Endothelial cell of umbilical vein (primary cell): Measurements from ENCODE around the gene HSH2D. TPM values are rescaled to one million over a fixed set of nuclear protein-coding genes. Genes with fewer than 3 reads are reported as not detected.

Source experiments
- BruUV-seq: library from RNA; stranded (reverse); fragments of 400-500 nt; replicated peaks from 2 replicates; lab custom pipeline; 2021; lab: Mats Ljungman, UMichigan
- CTCF ChIA-PET: fragments of 300-600, 350-600 bp; sonication (Branson Sonifier 250); formaldehyde crosslinking; loops from one replicate; lab custom pipeline; 2021; ENCODE audit warnings: antibody characterized with exemption, inconsistent platforms; lab: Charles Lee
- POLR2A ChIA-PET: fragments of 300-600, 350-600 bp; sonication (Branson Sonifier 250); formaldehyde crosslinking; loops from one replicate; lab custom pipeline; 2021; ENCODE audit warnings: antibody characterized with exemption, inconsistent platforms; lab: Charles Lee
- DNase-seq: peaks from one replicate; pipeline ENCODE4 v3.0.0-alpha.2; 2011; ENCODE audit warnings: low read depth, low spot score
- FAIRE-seq: peaks from 2 replicates; lab custom pipeline; 2011; peaks lifted over from hg19 to GRCh38; lab: Jason Lieb, UNC
- H2AFZ ChIP-seq: 2 replicates; pipeline ENCODE4 v1.6.0; 2012; ENCODE audit warnings: low read depth, low read length, control low read depth, inconsistent platforms
- H3K27ac ChIP-seq: 2 replicates; pipeline ENCODE4 v1.5.1; 2011; ENCODE audit warnings: low read depth, mild to moderate bottlenecking, control low read depth, low read length, moderate library complexity; ENCODE audit not compliant: insufficient read depth
- H3K27me3 ChIP-seq, 2 experiments: 2 replicates each; pipeline versions ENCODE4 v1.6.0 to v1.6.1; 2011; ENCODE audit warnings: low read length in 2 of 2, mixed read lengths in 1 of 2; ENCODE audit not compliant: control insufficient read depth in 2 of 2, insufficient read depth in 2 of 2
- H3K36me3 ChIP-seq, 2 experiments: 2 replicates in 1 of 2; 3 replicates in 1 of 2; pipeline ENCODE4 v1.5.1; 2011; ENCODE audit warnings: low read length in 2 of 2, mild to moderate bottlenecking in 1 of 2, moderate library complexity in 1 of 2; ENCODE audit not compliant: control insufficient read depth in 2 of 2, insufficient read depth in 2 of 2; ENCODE audit errors: extremely low read depth in 1 of 2
- H3K4me1 ChIP-seq: 3 replicates; pipeline ENCODE4 v1.5.1; 2011; ENCODE audit warnings: mild to moderate bottlenecking, low read length; ENCODE audit not compliant: control insufficient read depth, insufficient read depth; ENCODE audit errors: extremely low read depth
- H3K4me2 ChIP-seq: 2 replicates; pipeline ENCODE4 v1.6.1; 2011; ENCODE audit warnings: low read length, control low read depth, mixed read lengths; ENCODE audit not compliant: insufficient read depth
- H3K4me3 ChIP-seq, 3 experiments: fragments of 200-600 bp in 1 of 3; sonication (generic), shearing (Covaris generic) in 1 of 3; replicated peaks in 1 of 3; 2 replicates each; pipeline ENCODE4 v1.5.1; 2011 to 2016; ENCODE audit warnings: control low read depth in 3 of 3, low read length in 3 of 3, mild to moderate bottlenecking in 2 of 3, inconsistent platforms in 1 of 3, low read depth in 1 of 3, moderate library complexity in 1 of 3; ENCODE audit not compliant: insufficient read depth in 1 of 3
- H3K79me2 ChIP-seq: 2 replicates; pipeline ENCODE4 v1.6.0; 2012; ENCODE audit warnings: low read length, inconsistent platforms; ENCODE audit not compliant: control insufficient read depth, insufficient read depth
- H3K9ac ChIP-seq: replicated peaks from 2 replicates; pipeline ENCODE3; 2011; ENCODE audit warnings: low read length, control low read depth; ENCODE audit not compliant: insufficient read depth; ENCODE audit errors: extremely low read depth
- H3K9me1 ChIP-seq: replicated peaks from 3 replicates; pipeline ENCODE4 v1.6.0; 2011; ENCODE audit warnings: mild to moderate bottlenecking, low read length; ENCODE audit not compliant: control insufficient read depth, insufficient read depth; ENCODE audit errors: extremely low read depth
- H3K9me3 ChIP-seq: replicated peaks from 2 replicates; pipeline ENCODE4 v1.5.1; 2012; ENCODE audit warnings: low read length, inconsistent platforms; ENCODE audit not compliant: control insufficient read depth, insufficient read depth
- H4K20me1 ChIP-seq: replicated peaks from 2 replicates; pipeline ENCODE3; 2011; ENCODE audit warnings: mild to moderate bottlenecking, low read length; ENCODE audit not compliant: control insufficient read depth, insufficient read depth; ENCODE audit errors: extremely low read depth
- CTCF ChIP-seq, 2 donors: IDR thresholded peaks; 1 replicate in 1 of 2; 2 replicates in 1 of 2; pipeline ENCODE4 v1.5.1; 2011; ENCODE audit warnings: low read length in 2 of 2, mild to moderate bottlenecking in 2 of 2, moderate library complexity in 2 of 2, control low read depth in 1 of 2, inconsistent platforms in 1 of 2, low read depth in 1 of 2; ENCODE audit not compliant: insufficient read depth in 1 of 2; ENCODE audit errors: extremely low read depth in 1 of 2
- EZH2 ChIP-seq: IDR thresholded peaks from 2 replicates; pipeline ENCODE4 v1.6.1; 2012; ENCODE audit warnings: borderline replicate concordance, low read depth, mild to moderate bottlenecking, moderate library complexity, low read length, inconsistent platforms; ENCODE audit not compliant: severe bottlenecking
- FOS ChIP-seq: IDR thresholded peaks from 2 replicates; pipeline ENCODE4 v1.6.1; 2011; ENCODE audit warnings: mild to moderate bottlenecking, low read length, moderate library complexity, borderline replicate concordance; ENCODE audit not compliant: insufficient read depth
- GATA2 ChIP-seq: IDR thresholded peaks from 2 replicates; pipeline ENCODE4 v1.7.0; 2011; ENCODE audit warnings: low read depth, mild to moderate bottlenecking, moderate library complexity, mixed read lengths, low read length; ENCODE audit not compliant: insufficient read length, insufficient read depth
- JUN ChIP-seq: IDR thresholded peaks from 2 replicates; pipeline ENCODE4 v1.6.1; 2011; ENCODE audit warnings: borderline replicate concordance, low read depth; ENCODE audit not compliant: insufficient read length, insufficient read depth
- MAX ChIP-seq: IDR thresholded peaks from 2 replicates; pipeline ENCODE4 v1.6.1; 2011; ENCODE audit not compliant: insufficient read depth, insufficient read length
- MYC ChIP-seq: IDR thresholded peaks from one replicate; pipeline ENCODE4 v1.6.1; 2011; ENCODE audit warnings: mild to moderate bottlenecking, low read depth, low read length
- POLR2A ChIP-seq: IDR thresholded peaks from 2 replicates; pipeline ENCODE4 v1.6.1; 2012; ENCODE audit warnings: low read depth, mild to moderate bottlenecking, control low read depth, low read length
- POLR2AphosphoS5 ChIP-seq: IDR thresholded peaks from 2 replicates; pipeline ENCODE4 v1.6.1; 2012; ENCODE audit warnings: low read depth, mild to moderate bottlenecking, control low read depth, low read length, moderate library complexity; ENCODE audit not compliant: insufficient read depth
- dilution Hi-C: fragments of 300-500 bp; cut with MboI; formaldehyde crosslinking; loops from one replicate; pipeline ENCODE4 v1.15.0; 2019; ENCODE audit warnings: low sequenced_read_pairs; ENCODE audit not compliant: extremely low pct_ligation_motif_present
- intact Hi-C: fragments of 100-400 bp; cut with micrococcal nuclease; formaldehyde crosslinking; loops from one replicate; pipeline ENCODE4 v1.10.0; 2022
- polyA plus RNA-seq, 4 experiments: library from polyadenylated mRNA; depleted of rRNA in 3 of 4; stranded (reverse) in 3 of 4; unstranded in 1 of 4; fragments of >200 nt; gene quantifications; 2 replicates each; pipeline versions ENCODE4 v1.2.1 to v1.2.3, GENCODE V29; 2011 to 2012; ENCODE audit warnings: missing spikeins in 1 of 4
- total RNA-seq: library from RNA; stranded (reverse); gene quantifications from 2 replicates; pipeline ENCODE4 v1.2.3, GENCODE V29; 2021

HSH2D gene
- total and polyA plus RNA-seq, 2 donors (not counting 3 experiments of a cell fraction or from before 2014, with no cell fraction given) = not detected

- no peak for TF ChIP-seq POLR2A
- no peak for TF ChIP-seq MYC
- no peak for TF ChIP-seq MAX
- dilution Hi-C loops (no loop called here), intact Hi-C loops (no loop called here)
- no peak overlapping the region for H3K9ac ChIP-seq
- H4K20me1 ChIP-seq = no peaks in the 10 kb centered on the region
- no peak for DNase-seq
- no peak overlapping the region for H3K4me3 ChIP-seq
- no peak overlapping the region for H3K4me2 ChIP-seq
- no peak for FAIRE-seq
- H3K9me3 ChIP-seq = no peaks in the 10 kb centered on the region
- ChIA-PET CTCF (interaction anchor here (1.0 kb wide), 1 partner anchor 74 kb away, joined by 3 read pairs; no protein-coding TSS in a partner anchor), POLR2A (no interaction called here)
- H3K27ac ChIP-seq = no peak overlapping the region
- H3K36me3 ChIP-seq = peaks cover 0 to 16% of the 10 kb centered on the region in 2 experiments
- H3K4me1 ChIP-seq = peaks cover 12% of the 10 kb centered on the region
- no peak overlapping the region for H2AFZ ChIP-seq
- no TSS peak for BruUV-seq
- H3K27me3 ChIP-seq = no peaks in the 10 kb centered on the region
- peaks cover 44% of the 10 kb centered on the region for H3K79me2 ChIP-seq
- H3K9me1 ChIP-seq = no peaks in the 10 kb centered on the region
Measured at GRCh38 chr19:16115301-16116039, 28.0 kb upstream of the HSH2D start.

GRCh38 chr19:16116067-16116466 is 27.4 kb upstream of the HSH2D start:
- no peak for DNase-seq
- Histone ChIP-seq H3K36me3 (peaks cover under 1 to 16% of the 10 kb centered on the region in 2 experiments), H3K27ac (no peak overlapping the region), H3K9me1 (no peaks in the 10 kb centered on the region), H3K4me3 (no peak overlapping the region), H3K4me1 (peaks cover 12% of the 10 kb centered on the region), H3K9me3 (no peaks in the 10 kb centered on the region), H4K20me1 (no peaks in the 10 kb centered on the region), H3K27me3 (no peaks in the 10 kb centered on the region), H2AFZ (no peak overlapping the region), H3K79me2 (peaks cover 44% of the 10 kb centered on the region), H3K4me2 (no peak overlapping the region), H3K9ac (no peak overlapping the region)
- FAIRE-seq = no peak
- TF ChIP-seq EZH2 (no peak), GATA2 (no peak), FOS (no peak), MYC (no peak), JUN (no peak), POLR2A (no peak), MAX (no peak), POLR2AphosphoS5 (no peak), CTCF (IDR thresholded peaks at IDR 0.05; ENCODE audit: extremely low read depth in 1 of 2, insufficient read depth in 1 of 2, low read depth in 1 of 2, low read length in 2 of 2) (no peak)
- dilution Hi-C loops = no loop called here
- intact Hi-C loops = no loop called here
- ChIA-PET CTCF (interaction anchor here (1.0 kb wide), 1 partner anchor 74 kb away, joined by 3 read pairs; no protein-coding TSS in a partner anchor), POLR2A (no interaction called here)
- no TSS peak for BruUV-seq
